Measurements from ENCODE around the gene MBOAT7. TPM values are rescaled to one million over a fixed set of nuclear protein-coding genes. Genes with fewer than 3 reads are reported as not detected.

Gene MBOAT7
- total and polyA plus RNA-seq, 8 donors: 14.1 to 1,215 (median 48.7) TPM

DNA sequence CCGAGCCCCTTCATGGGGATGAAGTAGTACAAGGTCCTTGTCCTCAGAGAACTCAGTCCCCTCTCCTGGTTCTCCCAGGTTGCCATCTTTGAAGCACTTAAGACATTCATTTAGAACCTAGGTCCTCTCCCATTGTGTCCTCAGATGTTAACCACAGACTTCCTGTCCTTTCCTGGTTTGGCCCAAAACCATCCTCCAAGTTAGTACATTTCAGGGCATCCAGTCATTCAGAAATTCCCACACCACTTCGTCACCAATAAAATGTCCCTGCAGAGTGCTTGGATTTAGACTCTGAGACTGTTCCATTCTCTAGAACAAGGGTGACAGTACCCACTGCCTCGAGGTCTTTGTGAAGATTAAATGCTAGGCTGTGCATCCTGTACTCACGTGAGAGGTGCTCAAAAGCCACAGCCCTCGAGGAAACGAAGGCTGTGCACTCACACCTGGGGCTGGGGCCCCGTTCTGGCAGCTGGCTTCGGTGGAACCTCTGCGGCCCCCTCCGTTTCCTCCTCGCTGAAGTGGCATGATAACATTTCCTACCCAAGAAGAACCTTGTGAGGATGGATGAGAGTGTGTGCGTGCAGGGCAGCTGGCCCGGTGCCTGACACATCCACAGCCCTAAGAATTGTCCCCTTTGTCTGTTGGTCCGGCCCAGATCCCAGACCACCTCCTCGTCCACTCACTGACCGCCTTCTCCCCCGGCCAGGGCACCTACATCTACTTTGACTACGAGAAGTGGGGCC lies 34.6 kb downstream of the MBOAT7 start:
- intact Hi-C loops (cut with DNase I; ENCODE audit: low total_unique reads): no loop called here
- no peak for DNase-seq
- H3K27ac ChIP-seq: no peak overlapping the region
- H3K36me3 ChIP-seq: peaks cover 80 to 85% (median 85%) of the 10 kb centered on the region in 4 donors
- peaks cover 10 to 28% (median 24%) of the 10 kb centered on the region in 4 donors for H3K4me1 ChIP-seq
- H3K27me3 ChIP-seq: no peaks in the 10 kb centered on the region
- no peak overlapping the region for H3K4me3 ChIP-seq
- TF ChIP-seq EP300 (IDR thresholded peaks at IDR 0.05): no peak
- no peak for TF ChIP-seq POLR2A (IDR thresholded peaks at IDR 0.05)
- TF ChIP-seq, protein P1, sequence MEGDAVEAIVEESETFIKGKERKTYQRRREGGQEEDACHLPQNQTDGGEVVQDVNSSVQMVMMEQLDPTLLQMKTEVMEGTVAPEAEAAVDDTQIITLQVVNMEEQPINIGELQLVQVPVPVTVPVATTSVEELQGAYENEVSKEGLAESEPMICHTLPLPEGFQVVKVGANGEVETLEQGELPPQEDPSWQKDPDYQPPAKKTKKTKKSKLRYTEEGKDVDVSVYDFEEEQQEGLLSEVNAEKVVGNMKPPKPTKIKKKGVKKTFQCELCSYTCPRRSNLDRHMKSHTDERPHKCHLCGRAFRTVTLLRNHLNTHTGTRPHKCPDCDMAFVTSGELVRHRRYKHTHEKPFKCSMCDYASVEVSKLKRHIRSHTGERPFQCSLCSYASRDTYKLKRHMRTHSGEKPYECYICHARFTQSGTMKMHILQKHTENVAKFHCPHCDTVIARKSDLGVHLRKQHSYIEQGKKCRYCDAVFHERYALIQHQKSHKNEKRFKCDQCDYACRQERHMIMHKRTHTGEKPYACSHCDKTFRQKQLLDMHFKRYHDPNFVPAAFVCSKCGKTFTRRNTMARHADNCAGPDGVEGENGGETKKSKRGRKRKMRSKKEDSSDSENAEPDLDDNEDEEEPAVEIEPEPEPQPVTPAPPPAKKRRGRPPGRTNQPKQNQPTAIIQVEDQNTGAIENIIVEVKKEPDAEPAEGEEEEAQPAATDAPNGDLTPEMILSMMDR (IDR thresholded peaks at IDR 0.05): no peak
- TF ChIP-seq POLR2AphosphoS5 (IDR thresholded peaks at IDR 0.05): no peak
- H3K9me3 ChIP-seq: no peaks in the 10 kb centered on the region
- WGBS, 5 donors: 62 to 73% (median 66%) methylated on average over 17 to 18 of the region's 18 CpGs

DNA sequence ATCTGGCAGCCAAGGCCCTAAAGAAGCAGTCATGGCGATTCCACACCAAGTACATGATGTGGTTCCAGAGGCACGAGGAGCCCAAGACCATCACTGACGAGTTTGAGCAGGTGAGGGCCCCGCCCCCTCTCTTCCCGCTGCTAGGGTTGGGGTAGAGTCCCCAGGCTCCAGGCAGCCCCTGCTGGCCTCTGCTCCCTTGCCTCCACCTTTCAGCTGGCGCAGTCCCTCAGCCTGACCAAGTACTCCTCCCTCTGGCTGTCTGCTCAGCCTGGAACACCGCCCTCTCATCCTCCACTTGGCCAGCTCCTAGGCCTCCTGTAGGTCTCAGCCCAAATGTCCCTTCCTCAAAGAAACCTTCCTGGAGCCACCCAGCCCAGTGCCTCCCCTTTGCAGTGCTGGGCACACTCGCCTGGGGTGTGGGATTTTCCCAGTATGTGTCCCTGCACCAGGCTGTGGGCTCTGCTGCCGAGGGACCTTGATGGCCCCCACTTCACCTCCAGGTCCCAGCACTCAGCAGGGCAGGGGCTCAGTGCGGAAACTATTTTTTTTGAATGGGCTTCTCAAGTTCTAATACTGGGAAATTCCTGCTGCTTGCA lies 35.6 kb downstream of the MBOAT7 start:
- Histone ChIP-seq H3K27ac (peak overlapping the region in 1 of 5 donors; percentile 27), H3K4me3 (no peak overlapping the region), H3K9me3 (no peaks in the 10 kb centered on the region), H3K36me3 (peaks cover 90 to 95% (median 94%) of the 10 kb centered on the region in 4 donors), H3K4me1 (peaks cover 8 to 26% (median 19%) of the 10 kb centered on the region in 4 donors), H3K27me3 (no peaks in the 10 kb centered on the region)
- 68 to 83% (median 80%) methylated on average over 5 to 10 of the region's 10 CpGs for WGBS, 5 donors
- no peak for DNase-seq
- TF ChIP-seq POLR2AphosphoS5 (IDR thresholded peaks at IDR 0.05): no peak
- TF ChIP-seq EP300 (IDR thresholded peaks at IDR 0.05): no peak
- TF ChIP-seq POLR2A (IDR thresholded peaks at IDR 0.05): no peak
- TF ChIP-seq, protein P1 (IDR thresholded peaks at IDR 0.05): no peak
- intact Hi-C loops (cut with DNase I; ENCODE audit: low total_unique reads): no loop called here

DNA sequence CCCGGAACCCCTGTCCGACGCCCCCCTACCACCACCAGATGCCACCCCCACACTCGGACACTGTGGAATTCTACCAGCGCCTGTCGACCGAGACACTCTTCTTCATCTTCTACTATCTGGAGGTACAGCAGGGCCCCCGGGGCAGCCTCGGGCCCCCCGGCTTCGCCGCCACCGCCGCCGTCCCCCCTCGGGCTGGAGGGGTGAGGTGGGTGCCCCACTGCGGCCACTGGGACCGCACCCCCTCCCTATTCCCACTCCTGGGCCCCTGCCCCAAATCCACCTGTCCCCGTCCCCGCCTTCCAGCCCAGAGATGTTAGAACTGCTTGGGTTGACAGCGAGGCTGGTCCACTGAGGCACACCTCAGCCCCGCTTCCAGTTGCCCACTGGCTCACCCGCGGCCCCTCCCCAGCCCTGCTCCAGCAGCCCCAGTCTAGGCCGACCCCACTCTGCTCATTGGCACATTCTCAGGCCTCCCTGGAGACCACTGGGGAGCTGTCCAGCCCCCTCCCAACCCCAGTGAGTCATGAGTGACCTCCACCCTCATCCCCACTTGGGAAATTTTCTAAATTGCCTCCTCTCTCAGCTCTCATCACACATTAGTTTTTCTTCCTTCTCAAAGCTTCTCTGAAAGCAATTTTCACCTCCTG lies 36.4 kb downstream of the MBOAT7 start:
- intact Hi-C loops (cut with DNase I; ENCODE audit: low total_unique reads): no loop called here
- TF ChIP-seq, protein P1 (IDR thresholded peaks at IDR 0.05): no peak
- TF ChIP-seq EP300 (IDR thresholded peaks at IDR 0.05): no peak
- TF ChIP-seq POLR2AphosphoS5 (IDR thresholded peaks at IDR 0.05): no peak
- TF ChIP-seq POLR2A (IDR thresholded peaks at IDR 0.05): no peak
- H3K27ac ChIP-seq: peak overlapping the region in 1 of 5 donors; percentile 27
- H3K4me1 ChIP-seq: peaks cover 0 to 17% (median 11%) of the 10 kb centered on the region in 4 donors
- H3K36me3 ChIP-seq: peaks cover 97 to 100% (median 100%) of the 10 kb centered on the region in 4 donors
- H3K9me3 ChIP-seq: no peaks in the 10 kb centered on the region
- no peak overlapping the region for H3K4me3 ChIP-seq
- no peak for DNase-seq
- no peaks in the 10 kb centered on the region for H3K27me3 ChIP-seq
- 90 to 93% (median 91%) methylated on average over 25 of the region's 25 CpGs for WGBS, 5 donors

DNA sequence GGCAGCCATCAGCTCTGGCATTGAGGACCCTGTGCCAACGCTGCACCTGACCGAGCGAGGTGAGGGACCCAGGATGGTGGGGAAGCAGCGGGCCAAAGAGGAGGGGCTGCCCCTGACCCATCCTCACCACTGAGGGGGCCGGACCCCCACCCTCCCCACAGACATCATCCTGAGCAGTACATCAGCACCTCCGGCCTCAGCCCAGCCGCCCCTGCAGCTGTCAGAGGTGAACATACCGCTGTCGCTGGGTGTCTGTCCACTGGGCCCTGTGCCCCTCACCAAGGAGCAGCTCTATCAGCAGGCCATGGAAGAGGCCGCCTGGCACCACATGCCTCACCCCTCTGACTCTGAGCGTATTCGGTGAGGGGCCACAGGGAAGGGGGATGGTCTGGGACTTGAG lies 37.1 kb downstream of the MBOAT7 start:
- H3K36me3 ChIP-seq: peaks cover 96 to 100% (median 100%) of the 10 kb centered on the region in 4 donors
- H3K4me3 ChIP-seq: no peak overlapping the region
- peaks cover 0 to 10% (median 5%) of the 10 kb centered on the region in 4 donors for H3K4me1 ChIP-seq
- intact Hi-C loops (cut with DNase I; ENCODE audit: low total_unique reads): no loop called here
- no peaks in the 10 kb centered on the region for H3K9me3 ChIP-seq
- WGBS, 5 donors: 86 to 98% (median 90%) methylated on average over 6 to 12 of the region's 12 CpGs
- DNase-seq: no peak
- H3K27ac ChIP-seq: no peak overlapping the region
- TF ChIP-seq EP300 (IDR thresholded peaks at IDR 0.05) (no peak), POLR2A (IDR thresholded peaks at IDR 0.05) (no peak), POLR2AphosphoS5 (IDR thresholded peaks at IDR 0.05) (no peak)
- TF ChIP-seq, protein P1 (IDR thresholded peaks at IDR 0.05): no peak
- H3K27me3 ChIP-seq: no peaks in the 10 kb centered on the region

All from stomach (tissue), 9 donors.